SU-DHL-6 (cell line): ENCODE data around the gene LYSMD2.

Source experiments
- H2AFZ ChIP-seq: fragments of 200-600 bp; sonication (generic); 2 replicates; pipeline ENCODE4 v1.6.1; 2014; ENCODE audit warnings: low read depth, mild to moderate bottlenecking, moderate library complexity, mixed read lengths, antibody characterized with exemption, low read length; ENCODE audit not compliant: severe bottlenecking
- H3F3A ChIP-seq: fragments of 200-600 bp; shearing (Covaris generic); 2 replicates; pipeline ENCODE4 v1.6.0; 2016; ENCODE audit warnings: antibody characterized with exemption, mild to moderate bottlenecking; ENCODE audit not compliant: insufficient read depth
- H3K27ac ChIP-seq: fragments of 200-600 bp; sonication (generic); 2 replicates; pipeline ENCODE4 v1.5.1; 2016; ENCODE audit warnings: low read depth, mild to moderate bottlenecking, low read length, moderate library complexity, mixed read lengths
- H3K27me3 ChIP-seq: fragments of 200-600 bp; sonication (generic), shearing (Covaris generic); 2 replicates; pipeline ENCODE4 v1.6.0; 2014; ENCODE audit warnings: mild to moderate bottlenecking, low read length
- H3K36me3 ChIP-seq: fragments of 200-600 bp; sonication (generic); 2 replicates; pipeline ENCODE4 v1.6.1; 2014; ENCODE audit warnings: mild to moderate bottlenecking, low read length, mixed read lengths
- H3K4me2 ChIP-seq: fragments of 300-600, 200-600 bp; shearing (Covaris generic), sonication (generic); 2 replicates; pipeline ENCODE4 v1.6.0; 2014; ENCODE audit warnings: low read length, low read depth, mild to moderate bottlenecking; ENCODE audit not compliant: poor library complexity, severe bottlenecking
- H3K4me3 ChIP-seq: fragments of 200-600 bp; sonication (generic); 2 replicates; pipeline ENCODE4 v1.5.1; 2014; ENCODE audit warnings: antibody characterized with exemption, low read length, mild to moderate bottlenecking, mixed read lengths; ENCODE audit not compliant: insufficient read depth, poor library complexity, severe bottlenecking
- H3K79me2 ChIP-seq: fragments of 200-600 bp; sonication (generic); 2 replicates; pipeline ENCODE4 v1.6.1; 2014; ENCODE audit warnings: mild to moderate bottlenecking, low read length, moderate library complexity; ENCODE audit not compliant: insufficient read depth
- H3K9ac ChIP-seq: fragments of 200-600 bp; sonication (generic); 2 replicates; pipeline ENCODE4 v1.7.0; 2014; ENCODE audit warnings: mild to moderate bottlenecking, low read length
- H3K9me2 ChIP-seq: fragments of 200-600 bp; sonication (generic); replicated peaks from 2 replicates; pipeline ENCODE4 v1.6.1; 2014; ENCODE audit warnings: low read length; ENCODE audit not compliant: insufficient read depth
- H3K9me3 ChIP-seq: fragments of 200-600 bp; sonication (generic); 2 replicates; pipeline ENCODE4 v1.6.1; 2014; ENCODE audit warnings: low read length, mixed read lengths; ENCODE audit not compliant: insufficient read depth
- H4K20me1 ChIP-seq: fragments of 200-600 bp; sonication (generic); 2 replicates; pipeline ENCODE4 v1.6.1; 2014; ENCODE audit warnings: low read depth, mild to moderate bottlenecking, antibody characterized with exemption, low read length, moderate library complexity, mixed read lengths
- EZH2phosphoT487 ChIP-seq: fragments of 200-600 bp; sonication (generic), shearing (Covaris generic); conservative IDR thresholded peaks from 2 replicates; pipeline ENCODE4 v1.6.1; 2018; ENCODE audit warnings: mild to moderate bottlenecking, antibody characterized with exemption, low read length, moderate library complexity, mixed read lengths
- TF ChIP-seq, protein P1 (sequence below): fragments of 200-600 bp; sonication (generic); IDR thresholded peaks from one replicate; pipeline ENCODE4 v1.5.1; 2017; ENCODE audit warnings: antibody characterized with exemption, mild to moderate bottlenecking, low read length, moderate library complexity; ENCODE audit not compliant: insufficient read depth, poor library complexity, severe bottlenecking

LYSMD2 gene

DNA sequence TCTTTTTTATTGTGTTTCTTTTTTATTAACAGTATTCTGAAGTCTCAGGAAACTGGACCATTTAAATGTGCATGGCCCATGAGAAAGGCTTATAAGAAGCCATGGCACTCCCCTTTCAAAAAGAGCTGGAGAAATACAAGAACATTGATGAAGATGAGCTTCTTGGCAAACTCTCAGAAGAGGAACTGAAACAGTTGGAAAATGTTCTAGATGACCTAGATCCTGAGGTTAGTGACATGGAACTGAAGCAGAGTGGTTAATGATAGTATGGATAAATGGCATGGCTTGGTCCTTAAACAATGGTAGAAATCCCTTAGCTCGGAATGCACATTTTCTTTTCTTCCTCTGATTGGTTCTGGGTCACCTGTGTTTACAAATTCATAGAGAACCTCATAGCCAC is 28.9 kb upstream of the LYSMD2 start:
- Histone ChIP-seq H3K9me2 (no peaks in the 10 kb centered on the region), H3F3A (no peaks in the 10 kb centered on the region), H3K27me3 (no peaks in the 10 kb centered on the region), H3K4me2 (no peak overlapping the region), H3K36me3 (no peaks in the 10 kb centered on the region), H3K79me2 (no peaks in the 10 kb centered on the region), H3K9ac (no peak overlapping the region), H4K20me1 (no peaks in the 10 kb centered on the region), H3K9me3 (no peaks in the 10 kb centered on the region), H3K4me3 (no peak overlapping the region), H2AFZ (no peak overlapping the region), H3K27ac (no peak overlapping the region)
- no peak for TF ChIP-seq EZH2phosphoT487
- TF ChIP-seq, protein P1, sequence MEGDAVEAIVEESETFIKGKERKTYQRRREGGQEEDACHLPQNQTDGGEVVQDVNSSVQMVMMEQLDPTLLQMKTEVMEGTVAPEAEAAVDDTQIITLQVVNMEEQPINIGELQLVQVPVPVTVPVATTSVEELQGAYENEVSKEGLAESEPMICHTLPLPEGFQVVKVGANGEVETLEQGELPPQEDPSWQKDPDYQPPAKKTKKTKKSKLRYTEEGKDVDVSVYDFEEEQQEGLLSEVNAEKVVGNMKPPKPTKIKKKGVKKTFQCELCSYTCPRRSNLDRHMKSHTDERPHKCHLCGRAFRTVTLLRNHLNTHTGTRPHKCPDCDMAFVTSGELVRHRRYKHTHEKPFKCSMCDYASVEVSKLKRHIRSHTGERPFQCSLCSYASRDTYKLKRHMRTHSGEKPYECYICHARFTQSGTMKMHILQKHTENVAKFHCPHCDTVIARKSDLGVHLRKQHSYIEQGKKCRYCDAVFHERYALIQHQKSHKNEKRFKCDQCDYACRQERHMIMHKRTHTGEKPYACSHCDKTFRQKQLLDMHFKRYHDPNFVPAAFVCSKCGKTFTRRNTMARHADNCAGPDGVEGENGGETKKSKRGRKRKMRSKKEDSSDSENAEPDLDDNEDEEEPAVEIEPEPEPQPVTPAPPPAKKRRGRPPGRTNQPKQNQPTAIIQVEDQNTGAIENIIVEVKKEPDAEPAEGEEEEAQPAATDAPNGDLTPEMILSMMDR: no peak

DNA sequence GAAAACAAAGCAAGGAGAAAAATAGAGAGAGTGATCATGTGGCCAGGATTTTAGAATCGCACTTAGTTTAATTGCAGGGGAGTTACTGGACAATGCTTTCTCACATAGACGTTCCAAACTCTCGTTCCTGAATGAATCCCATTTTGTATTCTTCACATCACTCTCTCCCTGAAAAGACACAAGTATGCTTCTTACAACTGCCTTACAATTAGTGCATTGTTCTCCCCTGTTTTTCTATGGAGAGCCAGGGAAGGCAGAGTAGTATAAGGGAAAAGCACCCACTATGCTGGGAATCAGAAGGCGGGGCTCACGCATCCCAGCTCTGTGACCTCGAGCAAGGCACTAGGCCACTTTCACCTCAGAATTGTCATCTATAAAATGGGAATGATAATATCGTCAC is 28.3 kb upstream of the LYSMD2 start:
- Histone ChIP-seq H3K27ac (no peak overlapping the region), H3K79me2 (no peaks in the 10 kb centered on the region), H3K9ac (no peak overlapping the region), H3K9me3 (no peaks in the 10 kb centered on the region), H3K4me3 (no peak overlapping the region), H3K4me2 (no peak overlapping the region), H3F3A (no peaks in the 10 kb centered on the region), H3K36me3 (no peaks in the 10 kb centered on the region), H3K27me3 (no peaks in the 10 kb centered on the region), H4K20me1 (no peaks in the 10 kb centered on the region), H2AFZ (no peak overlapping the region), H3K9me2 (no peaks in the 10 kb centered on the region)
- TF ChIP-seq, protein P1: no peak
- TF ChIP-seq EZH2phosphoT487: no peak

DNA sequence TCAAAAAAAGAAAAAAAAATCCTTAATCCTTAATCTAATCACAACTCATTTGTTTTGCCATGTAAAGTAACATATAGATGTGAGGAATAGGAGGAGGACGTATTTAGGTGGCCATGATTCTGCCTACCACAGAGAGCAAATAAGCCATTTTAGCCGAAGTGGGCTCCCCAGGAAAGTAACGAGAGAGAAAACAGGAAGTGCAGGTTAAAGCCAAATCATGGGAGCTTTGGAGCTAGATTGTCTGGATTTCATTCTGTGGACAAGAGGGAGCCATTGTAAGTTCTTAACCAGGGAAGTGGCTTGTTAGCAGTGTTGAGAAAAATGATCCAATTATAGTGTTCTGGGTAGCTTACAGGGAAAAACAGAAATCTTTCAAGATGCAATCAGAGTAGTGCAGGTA is 23.4 kb upstream of the LYSMD2 start:
- H3K36me3 ChIP-seq: no peaks in the 10 kb centered on the region
- H3K9ac ChIP-seq: no peak overlapping the region
- no peaks in the 10 kb centered on the region for H3F3A ChIP-seq
- no peak overlapping the region for H3K4me2 ChIP-seq
- H3K27ac ChIP-seq: no peak overlapping the region
- no peak overlapping the region for H2AFZ ChIP-seq
- TF ChIP-seq, protein P1: no peak
- no peak for TF ChIP-seq EZH2phosphoT487
- H4K20me1 ChIP-seq: no peaks in the 10 kb centered on the region
- no peaks in the 10 kb centered on the region for H3K9me2 ChIP-seq
- no peaks in the 10 kb centered on the region for H3K79me2 ChIP-seq
- no peaks in the 10 kb centered on the region for H3K9me3 ChIP-seq
- H3K27me3 ChIP-seq: no peaks in the 10 kb centered on the region
- no peak overlapping the region for H3K4me3 ChIP-seq
